Activated naive CD8-positive, alpha-beta T cell (primary cell): ENCODE measurements around the gene MOK.

Experiments
- H3K27ac Mint-ChIP-seq: one replicate; pipeline ENCODE4 v1.8.0; 2021; ENCODE audit warnings: mixed read lengths
- H3K27me3 Mint-ChIP-seq: one replicate; pipeline ENCODE4 v1.8.0; 2021; ENCODE audit warnings: mixed read lengths
- H3K36me3 Mint-ChIP-seq: one replicate; pipeline ENCODE4 v1.8.0; 2021; ENCODE audit warnings: mixed read lengths
- H3K4me1 Mint-ChIP-seq: one replicate; pipeline ENCODE4 v1.8.0; 2021; ENCODE audit warnings: low read depth, mixed read lengths
- H3K4me3 Mint-ChIP-seq: one replicate; pipeline ENCODE4 v1.8.0; 2021; ENCODE audit warnings: mild to moderate bottlenecking, mixed read lengths
- H3K9me3 Mint-ChIP-seq: one replicate; pipeline ENCODE4 v1.8.0; 2021; ENCODE audit warnings: low read depth, mixed read lengths

The MOK gene

GRCh38 chr14:102218688-102219087 lies 86.3 kb downstream of the MOK start:
- Mint-ChIP-seq H3K27me3 (no peaks in the 10 kb centered on the region), H3K27ac (no peak overlapping the region)

GRCh38 chr14:102217987-102218421 lies 87.0 kb downstream of the MOK start:
- no peaks in the 10 kb centered on the region for H3K9me3 Mint-ChIP-seq
- H3K27ac Mint-ChIP-seq: no peak overlapping the region
- H3K4me3 Mint-ChIP-seq: no peak overlapping the region
- peaks cover 4% of the 10 kb centered on the region for H3K4me1 Mint-ChIP-seq
- no peaks in the 10 kb centered on the region for H3K36me3 Mint-ChIP-seq
- no peaks in the 10 kb centered on the region for H3K27me3 Mint-ChIP-seq

More at GRCh38 chr14:102218688-102219087, 86.3 kb downstream of the MOK start:
- Mint-ChIP-seq H3K4me3 (no peak overlapping the region), H3K4me1 (peaks cover 4% of the 10 kb centered on the region), H3K9me3 (no peaks in the 10 kb centered on the region), H3K36me3 (no peaks in the 10 kb centered on the region)

GRCh38 chr14:102217399-102217798 lies 87.6 kb downstream of the MOK start:
- Mint-ChIP-seq H3K4me3 (no peak overlapping the region), H3K27ac (no peak overlapping the region), H3K4me1 (peaks cover 4% of the 10 kb centered on the region), H3K27me3 (no peaks in the 10 kb centered on the region), H3K36me3 (no peaks in the 10 kb centered on the region), H3K9me3 (no peaks in the 10 kb centered on the region)

- Mint-ChIP-seq H3K36me3 (no peaks in the 10 kb centered on the region), H3K4me3 (no peak overlapping the region), H3K9me3 (no peaks in the 10 kb centered on the region), H3K27me3 (no peaks in the 10 kb centered on the region), H3K27ac (no peak overlapping the region), H3K4me1 (peaks cover 4% of the 10 kb centered on the region)
Observed at GRCh38 chr14:102215576-102216250, 89.3 kb downstream of the MOK start.

- peaks cover 4% of the 10 kb centered on the region for H3K4me1 Mint-ChIP-seq
- H3K4me3 Mint-ChIP-seq: no peak overlapping the region
- H3K27me3 Mint-ChIP-seq: no peaks in the 10 kb centered on the region
- no peaks in the 10 kb centered on the region for H3K36me3 Mint-ChIP-seq
- H3K9me3 Mint-ChIP-seq: no peaks in the 10 kb centered on the region
- H3K27ac Mint-ChIP-seq: no peak overlapping the region
Observed at GRCh38 chr14:102215071-102215470, 89.9 kb downstream of the MOK start.

GRCh38 chr14:102213984-102214658 lies 90.8 kb downstream of the MOK start:
- H3K36me3 Mint-ChIP-seq: no peaks in the 10 kb centered on the region

GRCh38 chr14:102213470-102213869 lies 91.5 kb downstream of the MOK start:
- no peaks in the 10 kb centered on the region for H3K9me3 Mint-ChIP-seq
- H3K27ac Mint-ChIP-seq: no peak overlapping the region
- peaks cover 1% of the 10 kb centered on the region for H3K4me1 Mint-ChIP-seq
- no peaks in the 10 kb centered on the region for H3K27me3 Mint-ChIP-seq
- H3K4me3 Mint-ChIP-seq: no peak overlapping the region
- no peaks in the 10 kb centered on the region for H3K36me3 Mint-ChIP-seq

More at GRCh38 chr14:102213984-102214658, 90.8 kb downstream of the MOK start:
- Mint-ChIP-seq H3K4me3 (no peak overlapping the region), H3K4me1 (peaks cover 1% of the 10 kb centered on the region), H3K9me3 (no peaks in the 10 kb centered on the region), H3K27me3 (no peaks in the 10 kb centered on the region), H3K27ac (no peak overlapping the region)

- Mint-ChIP-seq H3K27me3 (no peaks in the 10 kb centered on the region), H3K27ac (no peak overlapping the region), H3K9me3 (no peaks in the 10 kb centered on the region), H3K36me3 (no peaks in the 10 kb centered on the region), H3K4me1 (peaks cover 1% of the 10 kb centered on the region), H3K4me3 (no peak overlapping the region)
Observed at GRCh38 chr14:102212845-102213244, 92.1 kb downstream of the MOK start.

GRCh38 chr14:102212356-102212755 lies 92.6 kb downstream of the MOK start:
- no peak overlapping the region for H3K27ac Mint-ChIP-seq
- peaks cover 1% of the 10 kb centered on the region for H3K4me1 Mint-ChIP-seq
- H3K27me3 Mint-ChIP-seq: no peaks in the 10 kb centered on the region
- H3K9me3 Mint-ChIP-seq: no peaks in the 10 kb centered on the region
- H3K36me3 Mint-ChIP-seq: no peaks in the 10 kb centered on the region
- no peak overlapping the region for H3K4me3 Mint-ChIP-seq

- Mint-ChIP-seq H3K4me1 (peaks cover 1% of the 10 kb centered on the region), H3K9me3 (no peaks in the 10 kb centered on the region), H3K4me3 (no peak overlapping the region), H3K36me3 (no peaks in the 10 kb centered on the region), H3K27ac (no peak overlapping the region), H3K27me3 (no peaks in the 10 kb centered on the region)
Observed at GRCh38 chr14:102211240-102211639, 93.7 kb downstream of the MOK start.

- H3K36me3 Mint-ChIP-seq: peaks cover under 1% of the 10 kb centered on the region
Observed at GRCh38 chr14:102210421-102211042, 94.4 kb downstream of the MOK start.

GRCh38 chr14:102209224-102209966 lies 95.6 kb downstream of the MOK start:
- H3K4me1 Mint-ChIP-seq: peaks cover 7% of the 10 kb centered on the region
- peaks cover 4% of the 10 kb centered on the region for H3K36me3 Mint-ChIP-seq
- H3K27me3 Mint-ChIP-seq: no peaks in the 10 kb centered on the region
- no peak overlapping the region for H3K27ac Mint-ChIP-seq
- H3K4me3 Mint-ChIP-seq: no peak overlapping the region
- H3K9me3 Mint-ChIP-seq: no peaks in the 10 kb centered on the region

More at GRCh38 chr14:102210421-102211042, 94.4 kb downstream of the MOK start:
- Mint-ChIP-seq H3K9me3 (no peaks in the 10 kb centered on the region), H3K4me3 (no peak overlapping the region), H3K4me1 (peaks cover 4% of the 10 kb centered on the region), H3K27me3 (no peaks in the 10 kb centered on the region), H3K27ac (no peak overlapping the region)

- H3K36me3 Mint-ChIP-seq: peaks cover 7% of the 10 kb centered on the region
- no peaks in the 10 kb centered on the region for H3K9me3 Mint-ChIP-seq
- H3K4me3 Mint-ChIP-seq: no peak overlapping the region
- H3K4me1 Mint-ChIP-seq: peaks cover 7% of the 10 kb centered on the region
- H3K27ac Mint-ChIP-seq: no peak overlapping the region
- no peaks in the 10 kb centered on the region for H3K27me3 Mint-ChIP-seq
Observed at GRCh38 chr14:102208741-102209140, 96.2 kb downstream of the MOK start.

- peaks cover 8% of the 10 kb centered on the region for H3K4me1 Mint-ChIP-seq
- no peak overlapping the region for H3K27ac Mint-ChIP-seq
- H3K36me3 Mint-ChIP-seq: peaks cover 7% of the 10 kb centered on the region
- H3K4me3 Mint-ChIP-seq: no peak overlapping the region
- no peaks in the 10 kb centered on the region for H3K9me3 Mint-ChIP-seq
- no peaks in the 10 kb centered on the region for H3K27me3 Mint-ChIP-seq
Observed at GRCh38 chr14:102207831-102208365, 97.1 kb downstream of the MOK start.
